Stomach (tissue), 9 donors: Measurements from ENCODE around the gene GPC6. TPM values are rescaled to one million over a fixed set of nuclear protein-coding genes. Genes with fewer than 3 reads are reported as not detected.

ENCODE experiments used
- DNase-seq, 2 donors: peaks; one replicate each; pipeline versions ENCODE4 v3.0.0 to v3.0.0-alpha.2; 2013 to 2019
- H3K27ac ChIP-seq, 5 donors: fragments of 200-600 bp in 4 of 5; sonication (generic) in 4 of 5; one replicate each; pipeline ENCODE4 v1.5.1; 2013 to 2019; ENCODE audit warnings: mild to moderate bottlenecking in 1 of 5, moderate library complexity in 1 of 5
- H3K27me3 ChIP-seq, 3 donors: fragments of 200-600 bp; sonication (generic); one replicate each; pipeline ENCODE4 v1.5.1; 2017 to 2019; ENCODE audit warnings: mixed run types in 1 of 3
- H3K36me3 ChIP-seq, 4 donors: fragments of 200-600 bp; sonication (generic); 1 replicate in 3 of 4; 2 replicates in 1 of 4; pipeline ENCODE4 v1.5.1; 2016 to 2019
- H3K4me1 ChIP-seq, 4 donors: fragments of 200-600 bp; sonication (generic); one replicate each; pipeline ENCODE4 v1.5.1; 2016 to 2019
- H3K4me3 ChIP-seq, 4 donors: fragments of 200-600 bp; sonication (generic) in 3 of 4; one replicate each; pipeline ENCODE4 v1.5.1; 2016 to 2019; ENCODE audit warnings: mild to moderate bottlenecking in 1 of 4
- H3K9me3 ChIP-seq, 4 donors: fragments of 200-600 bp; sonication (generic); one replicate each; pipeline ENCODE4 v1.5.1; 2016 to 2019
- CTCF ChIP-seq, 7 experiments: fragments of 450-650 bp in 4 of 7; fragments of 200-600 bp in 3 of 7; sonication (generic) in 3 of 7; IDR thresholded peaks; one replicate each; pipeline ENCODE4 v1.5.1; 2016 to 2019; ENCODE audit warnings: antibody characterized with exemption in 7 of 7, control low read depth in 2 of 7, mild to moderate bottlenecking in 1 of 7
- EP300 ChIP-seq: sonication (generic); formaldehyde crosslinking; IDR thresholded peaks from one replicate; pipeline ENCODE4 v1.6.1; 2017; ENCODE audit warnings: antibody characterized with exemption
- POLR2A ChIP-seq, 4 donors: fragments of 450-650 bp; IDR thresholded peaks; one replicate each; pipeline ENCODE4 v1.6.1; 2016; ENCODE audit warnings: antibody characterized with exemption in 4 of 4, control low read depth in 2 of 4, mild to moderate bottlenecking in 1 of 4, moderate library complexity in 1 of 4
- POLR2AphosphoS5 ChIP-seq, 3 donors: sonication (generic); formaldehyde crosslinking; IDR thresholded peaks; one replicate each; pipeline ENCODE4 v1.6.1; 2016; ENCODE audit warnings: antibody characterized with exemption in 3 of 3
- WGBS, 5 donors: extraction: QIAGEN DNeasy Blood & Tissue Kit in 3 of 5; methylation state at CpG; one replicate each; pipeline versions ENCODE4 v1.1.5 to v1.1.7; 2013 to 2018; 5-methylcytosine and 5-hydroxymethylcytosine counted together
- intact Hi-C: fragments of 100-400 bp; cut with DNase I; formaldehyde crosslinking; loops from one replicate; pipeline ENCODE4 v1.15.1; 2023; ENCODE audit warnings: low total_unique reads
- polyA plus RNA-seq, 3 donors: library from polyadenylated mRNA; stranded (reverse); fragments of 200-250 nt; gene quantifications; one replicate each; pipeline ENCODE4 v1.2.3, GENCODE V29; 2013
- total RNA-seq, 5 donors: library from RNA; depleted of rRNA; stranded (reverse); fragments of >200 nt; gene quantifications; one replicate each; pipeline versions ENCODE4 v1.1.0 to v1.2.3, GENCODE V29; 2014 to 2016
- donor health status: healthy with polysubstance abuse.
- donor health status: Bipolar disorder and iron deficiency.
- donor health status: healthy.

Gene GPC6
- total and polyA plus RNA-seq, 8 donors, result 0.70 to 52.7 (median 5.6) TPM

DNA sequence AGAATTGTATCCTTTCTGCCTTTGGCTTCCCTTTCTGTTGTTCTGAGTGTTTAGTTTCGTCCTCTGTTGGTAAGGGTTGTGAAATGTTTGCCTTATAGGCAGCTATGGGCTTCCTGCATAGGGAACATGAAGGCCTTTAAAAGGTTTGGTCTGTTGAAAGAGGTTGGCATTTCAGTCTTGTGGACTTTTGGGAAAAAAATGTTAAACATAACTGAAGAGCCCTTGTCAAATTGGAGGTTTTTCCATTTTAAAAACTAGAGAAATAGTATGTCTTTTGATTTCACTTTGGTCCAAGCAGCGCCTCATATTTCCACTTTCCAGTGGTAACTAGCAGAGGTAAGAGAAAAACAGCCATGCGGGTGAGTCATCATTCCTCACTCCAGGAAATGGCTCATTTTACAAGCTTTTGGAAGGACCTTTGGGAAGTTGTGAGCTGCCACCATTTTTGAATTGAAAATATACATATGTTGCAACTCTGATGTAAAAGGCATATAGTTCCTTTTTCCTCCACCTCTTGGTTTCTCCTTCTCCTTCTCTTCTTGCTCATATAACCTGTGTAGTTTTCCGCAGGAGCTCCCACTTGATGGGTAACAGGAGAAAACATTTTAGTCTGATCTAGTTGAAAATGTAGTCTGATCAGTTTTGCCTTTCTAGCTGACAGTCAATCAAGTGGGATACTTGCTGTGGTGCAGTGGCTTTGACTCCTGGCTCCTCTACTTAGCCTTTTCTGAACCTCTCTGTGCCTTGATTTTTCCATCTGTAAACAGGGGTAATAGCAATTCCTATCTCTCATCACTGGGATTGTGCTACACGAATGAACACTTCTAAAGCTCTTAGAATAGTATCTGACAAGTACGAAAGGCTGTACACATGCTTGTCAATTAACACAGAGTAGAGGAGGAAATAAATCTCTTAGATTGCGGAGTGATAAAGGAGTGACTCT lies 23.0 kb downstream of the GPC6 start:
- H3K27ac ChIP-seq, result no peak overlapping the region
- no peak for DNase-seq
- H3K9me3 ChIP-seq, result no peaks in the 10 kb centered on the region
- H3K27me3 ChIP-seq, result no peaks in the 10 kb centered on the region
- no peak overlapping the region for H3K4me3 ChIP-seq
- TF ChIP-seq EP300, result no peak
- TF ChIP-seq CTCF (IDR thresholded peaks at IDR 0.05), result no peak
- no peak for TF ChIP-seq POLR2AphosphoS5 (IDR thresholded peaks at IDR 0.05)
- TF ChIP-seq POLR2A (IDR thresholded peaks at IDR 0.05), result no peak
- intact Hi-C loops, result no loop called here
- WGBS, 5 donors, result 86 to 90% (median 87%) methylated on average over 7 of the region's 7 CpGs
- H3K4me1 ChIP-seq, result no peaks in the 10 kb centered on the region
- no peaks in the 10 kb centered on the region for H3K36me3 ChIP-seq

DNA sequence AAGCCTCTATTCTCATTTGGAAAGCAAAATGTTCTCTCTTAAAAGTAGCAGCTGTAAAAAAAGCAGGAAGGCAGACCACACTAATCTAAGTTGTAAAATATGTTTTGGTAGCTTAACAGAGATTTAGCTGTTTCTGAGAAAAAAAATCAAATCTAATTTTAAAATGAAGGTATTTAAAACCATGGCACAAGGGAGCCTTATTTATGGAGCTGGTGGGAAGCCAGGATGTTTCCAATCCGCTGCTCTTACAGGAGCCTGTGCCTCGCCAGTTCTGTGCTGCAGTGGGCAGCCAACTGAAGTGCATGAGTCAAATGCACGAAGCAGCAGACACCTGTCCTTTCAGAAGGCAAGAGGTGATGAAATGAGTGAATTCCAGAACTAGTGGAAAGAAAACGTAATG lies 28.2 kb downstream of the GPC6 start:
- no peaks in the 10 kb centered on the region for H3K4me1 ChIP-seq
- H3K36me3 ChIP-seq, result no peaks in the 10 kb centered on the region
- DNase-seq, result no peak
- H3K27me3 ChIP-seq, result no peaks in the 10 kb centered on the region
- no peak overlapping the region for H3K4me3 ChIP-seq
- H3K9me3 ChIP-seq, result no peaks in the 10 kb centered on the region
- intact Hi-C loops, result no loop called here
- no peak overlapping the region for H3K27ac ChIP-seq
- 72 to 80% (median 75%) methylated on average over 4 of the region's 4 CpGs for WGBS, 5 donors
- no peak for TF ChIP-seq CTCF (IDR thresholded peaks at IDR 0.05)
- TF ChIP-seq EP300, result no peak
- no peak for TF ChIP-seq POLR2A (IDR thresholded peaks at IDR 0.05)
- no peak for TF ChIP-seq POLR2AphosphoS5 (IDR thresholded peaks at IDR 0.05)

GRCh38 chr13:93256998-93257397 lies 30.4 kb downstream of the GPC6 start:
- Histone ChIP-seq H3K9me3 (no peaks in the 10 kb centered on the region), H3K36me3 (no peaks in the 10 kb centered on the region), H3K4me3 (no peak overlapping the region), H3K27ac (no peak overlapping the region), H3K4me1 (no peaks in the 10 kb centered on the region), H3K27me3 (no peaks in the 10 kb centered on the region)
- TF ChIP-seq EP300 (no peak), POLR2AphosphoS5 (IDR thresholded peaks at IDR 0.05) (no peak), CTCF (IDR thresholded peaks at IDR 0.05) (no peak), POLR2A (IDR thresholded peaks at IDR 0.05) (no peak)
- WGBS, 5 donors, result 72 to 89% (median 84%) methylated on average over 2 of the region's 2 CpGs
- no peak for DNase-seq
- intact Hi-C loops, result no loop called here

DNA sequence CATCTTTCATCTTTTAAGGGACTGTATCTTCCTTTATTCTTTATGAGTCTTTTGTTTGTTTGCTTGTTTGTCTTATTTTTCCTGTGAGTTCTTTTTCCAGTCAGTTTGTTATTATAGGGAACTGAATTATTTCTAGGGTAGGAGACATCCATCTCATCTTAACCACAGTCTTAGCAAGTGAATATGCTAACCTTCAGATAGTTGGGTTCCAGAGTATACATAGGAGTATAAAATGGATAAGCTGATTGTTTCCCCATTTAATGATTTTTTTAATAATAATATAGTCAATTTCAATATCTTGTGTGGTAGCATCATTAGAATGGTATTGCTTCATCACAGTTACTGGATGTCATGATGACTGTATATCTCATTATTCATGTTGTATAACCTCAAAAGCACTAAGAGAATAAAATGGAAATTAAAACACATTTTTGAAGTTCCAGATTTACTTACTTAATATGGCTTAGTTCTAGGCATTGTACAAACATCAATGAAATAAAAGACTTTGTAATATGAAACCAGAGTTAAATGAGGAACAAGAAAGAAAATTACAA lies 33.0 kb downstream of the GPC6 start:
- Histone ChIP-seq H3K27ac (no peak overlapping the region), H3K4me3 (no peak overlapping the region), H3K9me3 (no peaks in the 10 kb centered on the region), H3K36me3 (no peaks in the 10 kb centered on the region), H3K27me3 (no peaks in the 10 kb centered on the region), H3K4me1 (no peaks in the 10 kb centered on the region)
- TF ChIP-seq POLR2AphosphoS5 (IDR thresholded peaks at IDR 0.05) (no peak), POLR2A (IDR thresholded peaks at IDR 0.05) (no peak), EP300 (no peak), CTCF (IDR thresholded peaks at IDR 0.05) (no peak)
- DNase-seq, result no peak
- intact Hi-C loops, result no loop called here
